Upper lobe of left lung (tissue), 6 donors: Measurements from ENCODE around the gene TROAP. TPM values are rescaled to one million over a fixed set of nuclear protein-coding genes. Genes with fewer than 3 reads are reported as not detected.
A peak's percentile ranks its signal among the peaks of the same experiment; 100 is the strongest.

Experiments used
- ATAC-seq, 2 donors: fragments of 200-7000 bp; cut with Tn5 transposase; one replicate each; pipeline ENCODE4 v1.9.1; 2022; ENCODE audit warnings: mild to moderate bottlenecking in 2 of 2, moderate library complexity in 2 of 2; ENCODE audit not compliant: low FRiP score in 2 of 2
- DNase-seq, 2 donors: peaks; one replicate each; pipeline ENCODE4 v3.0.0-alpha.2; 2019 to 2020
- H3K27ac ChIP-seq, 4 donors: fragments of 200-600 bp; sonication (generic); one replicate each; pipeline ENCODE4 v1.5.1; 2016 to 2019
- H3K27me3 ChIP-seq, 4 donors: fragments of 200-600 bp; sonication (generic); one replicate each; pipeline ENCODE4 v1.5.1; 2017 to 2019
- H3K36me3 ChIP-seq, 4 donors: fragments of 200-600 bp; sonication (generic); one replicate each; pipeline ENCODE4 v1.5.1; 2016 to 2019
- H3K4me1 ChIP-seq, 4 donors: fragments of 200-600 bp; sonication (generic); one replicate each; pipeline ENCODE4 v1.5.1; 2018 to 2019
- H3K4me3 ChIP-seq, 4 donors: fragments of 200-600 bp; sonication (generic); one replicate each; pipeline ENCODE4 v1.5.1; 2017 to 2019; ENCODE audit warnings: mild to moderate bottlenecking in 2 of 4, moderate library complexity in 1 of 4
- H3K9me3 ChIP-seq, 4 donors: fragments of 200-600 bp; sonication (generic); one replicate each; pipeline ENCODE4 v1.5.1; 2018 to 2019
- CTCF ChIP-seq, 6 experiments: fragments of 450-650 bp in 4 of 6; fragments of 200-600 bp in 2 of 6; sonication (generic) in 2 of 6; IDR thresholded peaks; one replicate each; pipeline ENCODE4 v1.5.1; 2016 to 2019; ENCODE audit warnings: antibody characterized with exemption in 6 of 6
- EP300 ChIP-seq, 4 donors: sonication (generic); formaldehyde crosslinking; IDR thresholded peaks; one replicate each; pipeline ENCODE4 v1.5.1; 2017; ENCODE audit warnings: antibody characterized with exemption in 4 of 4, control low read depth in 2 of 4
- POLR2A ChIP-seq, 4 donors: fragments of 450-650 bp; IDR thresholded peaks; one replicate each; pipeline ENCODE4 v1.5.1; 2016 to 2017; ENCODE audit warnings: antibody characterized with exemption in 4 of 4, mild to moderate bottlenecking in 2 of 4
- POLR2AphosphoS5 ChIP-seq, 2 donors: sonication (generic); formaldehyde crosslinking; IDR thresholded peaks; one replicate each; pipeline ENCODE4 v1.5.1; 2017; ENCODE audit warnings: antibody characterized with exemption in 2 of 2
- WGBS, 2 donors: methylation state at CpG; one replicate each; pipeline ENCODE4 v1.1.5; 2017 to 2018; 5-methylcytosine and 5-hydroxymethylcytosine counted together
- total RNA-seq, 6 donors: library from RNA; depleted of rRNA in 4 of 6; stranded (reverse); fragments of >200 nt in 4 of 6; gene quantifications; one replicate each; pipeline versions ENCODE4 v1.1.0 to v1.2.1, GENCODE V29; 2016 to 2021
- donor health status: DM: no; HTN: no; CAD: no; lungs with moderate emphysema.
- donor health status: DM: no; HTN: yes; CAD: no; lungs with severe emphysema.

TROAP gene
- total RNA-seq, 6 donors from 2014 or later, result 0.86 to 3.3 (median 3.0) TPM; not detected in 2

GRCh38 chr12:49364989-49365388, 41.9 kb downstream of the TROAP start:
- Histone ChIP-seq H3K4me3 (no peak overlapping the region), H3K9me3 (no peaks in the 10 kb centered on the region), H3K27me3 (no peaks in the 10 kb centered on the region), H3K36me3 (no peaks in the 10 kb centered on the region), H3K4me1 (peaks cover 16 to 29% (median 17%) of the 10 kb centered on the region in 4 donors), H3K27ac (no peak overlapping the region)
- WGBS, 2 donors, result 73 to 89% methylated on average over 1 of the region's 1 CpG
- no peak for ATAC-seq
- no peak for DNase-seq
- no peak for TF ChIP-seq POLR2AphosphoS5 (IDR thresholded peaks at IDR 0.05)
- TF ChIP-seq CTCF (IDR thresholded peaks at IDR 0.05), result no peak
- TF ChIP-seq POLR2A (IDR thresholded peaks at IDR 0.05), result no peak
- TF ChIP-seq EP300 (IDR thresholded peaks at IDR 0.05), result no peak

- Histone ChIP-seq H3K4me1 (peaks cover 16 to 29% (median 17%) of the 10 kb centered on the region in 4 donors), H3K36me3 (no peaks in the 10 kb centered on the region), H3K4me3 (peak overlapping the region in 2 of 4 donors; percentile 92 to 94), H3K27me3 (no peaks in the 10 kb centered on the region), H3K27ac (peak overlapping the region in 1 of 4 donors; percentile 96), H3K9me3 (no peaks in the 10 kb centered on the region)
- 77 to 79% methylated on average over 5 of the region's 5 CpGs for WGBS, 2 donors
- TF ChIP-seq EP300 (IDR thresholded peaks at IDR 0.05), result no peak
- no peak for TF ChIP-seq POLR2AphosphoS5 (IDR thresholded peaks at IDR 0.05)
- TF ChIP-seq CTCF (IDR thresholded peaks at IDR 0.05), result no peak
- no peak for TF ChIP-seq POLR2A (IDR thresholded peaks at IDR 0.05)
- DNase-seq (no peak), ATAC-seq (no peak)
Measured at GRCh38 chr12:49365542-49365941, 42.5 kb downstream of the TROAP start.

GRCh38 chr12:49366096-49366651, 43.1 kb downstream of the TROAP start:
- Histone ChIP-seq H3K27me3 (no peaks in the 10 kb centered on the region), H3K4me3 (peak overlapping the region; percentile 44 to 94 (median 87)), H3K36me3 (no peaks in the 10 kb centered on the region), H3K27ac (peak overlapping the region; percentile 93 to 96 (median 94)), H3K9me3 (no peaks in the 10 kb centered on the region), H3K4me1 (peaks cover 16 to 29% (median 17%) of the 10 kb centered on the region in 4 donors)
- DNase-seq (no peak), ATAC-seq (peak in 1 of 2 donors; percentile 58)
- no peak for TF ChIP-seq CTCF (IDR thresholded peaks at IDR 0.05)
- TF ChIP-seq POLR2AphosphoS5 (IDR thresholded peaks at IDR 0.05), result no peak
- TF ChIP-seq POLR2A (IDR thresholded peaks at IDR 0.05), result no peak
- TF ChIP-seq EP300 (IDR thresholded peaks at IDR 0.05), result no peak
- WGBS, 2 donors, result 8 to 13% methylated on average over 38 of the region's 38 CpGs

- H3K4me3 ChIP-seq, result peak overlapping the region; percentile 44 to 94 (median 87)
- H3K27me3 ChIP-seq, result no peaks in the 10 kb centered on the region
- peaks cover 16 to 29% (median 17%) of the 10 kb centered on the region in 4 donors for H3K4me1 ChIP-seq
- peak; percentile 94 to 96 for ATAC-seq
- no peaks in the 10 kb centered on the region for H3K9me3 ChIP-seq
- peak; percentile 76 to 97 for DNase-seq
- no peaks in the 10 kb centered on the region for H3K36me3 ChIP-seq
- H3K27ac ChIP-seq, result peak overlapping the region; percentile 93 to 96 (median 94)
- peak in 5 of 6 experiments; percentile 24 to 53 (median 39) for TF ChIP-seq CTCF (IDR thresholded peaks at IDR 0.05)
- peak in 2 of 4 donors; percentile 58 to 75 for TF ChIP-seq POLR2A (IDR thresholded peaks at IDR 0.05)
- peak; percentile 9 to 76 for TF ChIP-seq POLR2AphosphoS5 (IDR thresholded peaks at IDR 0.05)
- TF ChIP-seq EP300 (IDR thresholded peaks at IDR 0.05), result no peak
- WGBS, 2 donors, result 0 to 1% methylated on average over 57 to 59 of the region's 97 CpGs
Measured at GRCh38 chr12:49366652-49367380, 43.8 kb downstream of the TROAP start.
